GM18861 (cell line): ENCODE data around the gene PCDHGC5.

Experiments used
- ATAC-seq: cut with Tn5 transposase; IDR thresholded peaks from one replicate; pipeline ENCODE4 v1.9.1; 2021; ENCODE audit not compliant: unreplicated experiment

The PCDHGC5 gene

GRCh38 chr5:141488591-141489561, at the start of gene PCDHGC5:
Gene PCDHGC5 (plus strand): TSS chr5:141489081. CDS start chr5:141489241, 160 bp downstream.
- ATAC-seq = no peak

DNA sequence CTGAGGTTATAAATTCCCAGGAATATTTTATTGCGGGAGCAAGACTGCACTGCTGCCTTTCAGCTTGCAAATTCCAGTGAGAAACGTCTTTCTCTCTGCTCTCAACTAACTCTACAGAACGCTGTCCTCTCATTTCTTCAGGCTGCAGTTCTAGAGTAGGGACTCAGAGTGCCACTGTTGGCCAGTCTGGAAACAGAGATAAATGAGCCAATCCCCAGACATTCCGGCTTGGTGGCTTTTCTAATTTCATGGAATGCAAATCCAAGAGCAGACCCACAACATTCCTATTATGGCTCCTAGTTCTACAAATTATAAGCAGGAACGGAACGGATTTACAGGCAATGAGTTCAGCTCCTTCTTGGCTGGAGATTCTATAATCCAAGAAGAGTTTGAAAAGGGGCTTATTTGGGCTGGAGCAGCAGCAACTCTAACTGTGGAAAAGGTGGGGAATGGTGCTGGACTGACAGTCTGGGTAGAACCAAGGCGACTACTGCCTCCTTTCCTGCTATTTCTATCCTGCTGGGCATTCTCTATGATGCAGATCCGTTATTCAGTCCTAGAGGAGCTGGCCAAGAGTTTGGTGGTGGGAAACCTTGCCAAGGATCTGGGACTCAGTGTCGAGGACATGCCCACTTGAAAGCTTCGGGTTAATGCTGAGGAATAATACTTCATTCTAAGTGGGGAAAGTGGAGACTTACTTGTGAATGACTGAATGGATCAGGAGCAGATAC, 49.3 kb upstream of the PCDHGC5 start:
- ATAC-seq = no peak

GRCh38 chr5:141440341-141440740, 48.5 kb upstream of the PCDHGC5 start:
- no peak for ATAC-seq

GRCh38 chr5:141441571-141442170, 47.2 kb upstream of the PCDHGC5 start:
- ATAC-seq = no peak

- ATAC-seq = no peak
These were observed 23.5 kb upstream of the PCDHGC5 start for GRCh38 chr5:141465351-141465750.

GRCh38 chr5:141475625-141476131, 13.2 kb upstream of the PCDHGC5 start, which contains the start of gene PCDHGC3:
Gene PCDHGC3 (plus strand): TSS chr5:141475966. CDS start chr5:141476117, 151 bp downstream.
- peak; percentile 99 for ATAC-seq

GRCh38 chr5:141476132-141476911, 12.6 kb upstream of the PCDHGC5 start:
- no peak for ATAC-seq

DNA sequence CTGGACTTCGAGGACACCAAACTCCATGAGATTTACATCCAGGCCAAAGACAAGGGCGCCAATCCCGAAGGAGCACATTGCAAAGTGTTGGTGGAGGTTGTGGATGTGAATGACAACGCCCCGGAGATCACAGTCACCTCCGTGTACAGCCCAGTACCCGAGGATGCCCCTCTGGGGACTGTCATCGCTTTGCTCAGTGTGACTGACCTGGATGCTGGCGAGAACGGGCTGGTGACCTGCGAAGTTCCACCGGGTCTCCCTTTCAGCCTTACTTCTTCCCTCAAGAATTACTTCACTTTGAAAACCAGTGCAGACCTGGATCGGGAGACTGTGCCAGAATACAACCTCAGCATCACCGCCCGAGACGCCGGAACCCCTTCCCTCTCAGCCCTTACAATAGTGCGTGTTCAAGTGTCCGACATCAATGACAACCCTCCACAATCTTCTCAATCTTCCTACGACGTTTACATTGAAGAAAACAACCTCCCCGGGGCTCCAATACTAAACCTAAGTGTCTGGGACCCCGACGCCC, 11.8 kb upstream of the PCDHGC5 start:
- ATAC-seq = no peak

GRCh38 chr5:141477815-141478214, 11.1 kb upstream of the PCDHGC5 start:
- ATAC-seq = no peak

DNA sequence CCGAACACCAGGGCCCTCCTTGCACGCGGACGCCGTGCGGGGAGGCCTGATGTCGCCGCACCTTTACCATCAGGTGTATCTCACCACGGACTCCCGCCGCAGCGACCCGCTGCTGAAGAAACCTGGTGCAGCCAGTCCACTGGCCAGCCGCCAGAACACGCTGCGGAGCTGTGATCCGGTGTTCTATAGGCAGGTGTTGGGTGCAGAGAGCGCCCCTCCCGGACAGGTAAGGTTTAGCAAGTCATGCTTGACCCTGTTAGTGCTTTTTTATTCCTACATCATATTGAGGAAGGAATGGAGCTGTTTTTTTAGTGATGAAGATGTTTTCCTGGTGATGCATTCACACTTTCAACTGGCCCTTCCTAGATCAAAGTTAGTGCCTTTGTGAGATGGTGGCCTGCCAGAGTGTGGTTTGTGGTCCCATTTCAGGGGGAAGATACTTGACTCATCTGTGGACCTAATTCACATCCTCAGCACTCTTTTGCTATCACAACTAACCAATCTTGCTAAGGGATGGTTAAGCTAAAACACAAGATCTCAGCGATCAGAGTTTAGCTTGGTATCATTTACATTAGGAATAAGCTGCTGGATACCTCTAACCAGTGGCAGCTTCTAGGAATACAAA, 10.4 kb upstream of the PCDHGC5 start:
- ATAC-seq = no peak

DNA sequence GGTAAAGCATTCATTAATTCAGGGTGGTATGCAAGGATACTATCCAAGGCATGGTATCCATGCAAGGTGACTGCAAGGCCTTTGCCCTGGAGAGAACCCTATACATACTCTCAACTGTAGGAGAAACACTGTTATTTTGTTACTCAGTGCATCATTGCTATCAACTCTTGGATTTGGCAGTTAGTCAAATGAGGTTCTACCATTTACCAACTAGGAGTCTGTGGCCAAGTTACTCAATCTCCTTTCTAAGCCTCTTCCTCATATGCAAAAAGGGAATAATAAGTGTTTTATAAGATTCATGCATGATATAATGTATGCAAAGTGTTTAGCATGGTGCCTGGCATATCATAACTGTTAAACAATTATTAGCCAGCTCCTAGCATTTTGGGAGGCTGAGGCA, 9.1 kb upstream of the PCDHGC5 start:
- no peak for ATAC-seq

GRCh38 chr5:141483902-141484301, 5.0 kb upstream of the PCDHGC5 start:
- ATAC-seq = no peak

- no peak for ATAC-seq
These were observed 4.6 kb upstream of the PCDHGC5 start for GRCh38 chr5:141484310-141484640.

GRCh38 chr5:141484641-141485311, 4.1 kb upstream of the PCDHGC5 start, which contains the start of gene PCDHGC4:
Gene PCDHGC4 (plus strand): TSS chr5:141485030. CDS start chr5:141485174, 144 bp downstream.
- ATAC-seq = no peak

- ATAC-seq = no peak
These were observed 3.4 kb upstream of the PCDHGC5 start for GRCh38 chr5:141485321-141486055.

GRCh38 chr5:141486091-141486490, 2.8 kb upstream of the PCDHGC5 start:
- ATAC-seq = no peak

GRCh38 chr5:141487131-141487530, 1.8 kb upstream of the PCDHGC5 start:
- ATAC-seq = no peak

DNA sequence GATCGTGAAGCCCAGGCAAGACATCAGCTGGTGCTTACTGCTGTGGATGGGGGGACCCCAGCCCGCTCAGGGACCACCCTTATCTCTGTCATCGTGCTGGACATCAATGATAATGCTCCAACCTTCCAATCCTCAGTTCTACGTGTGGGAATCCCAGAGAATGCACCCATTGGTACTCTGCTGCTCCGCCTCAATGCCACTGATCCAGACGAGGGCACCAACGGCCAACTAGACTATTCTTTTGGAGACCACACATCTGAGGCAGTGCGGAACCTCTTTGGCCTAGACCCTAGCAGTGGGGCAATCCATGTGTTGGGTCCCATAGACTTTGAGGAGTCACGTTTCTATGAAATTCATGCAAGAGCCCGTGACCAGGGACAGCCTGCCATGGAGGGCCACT, 960 bp downstream of the PCDHGC5 start:
- no peak for ATAC-seq

DNA sequence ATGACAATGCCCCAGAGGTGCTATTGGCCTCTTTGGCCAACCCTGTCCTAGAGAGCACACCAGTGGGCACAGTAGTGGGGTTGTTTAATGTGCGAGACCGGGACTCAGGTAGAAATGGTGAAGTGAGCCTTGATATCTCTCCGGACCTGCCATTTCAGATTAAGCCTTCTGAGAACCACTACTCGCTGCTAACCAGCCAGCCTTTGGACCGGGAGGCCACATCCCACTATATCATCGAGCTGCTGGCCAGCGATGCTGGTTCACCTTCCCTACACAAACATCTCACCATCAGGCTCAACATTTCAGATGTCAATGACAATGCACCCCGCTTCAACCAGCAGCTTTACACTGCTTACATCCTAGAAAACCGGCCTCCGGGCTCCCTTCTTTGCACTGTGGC, 1.4 kb downstream of the PCDHGC5 start:
- no peak for ATAC-seq
